NB4 (cell line): ENCODE data around the gene DMRTB1.

Experiments used
- MYC ChIP-seq: IDR thresholded peaks from 2 replicates; pipeline ENCODE4 v1.6.1; 2011; ENCODE audit warnings: low read depth, low read length
- POLR2A ChIP-seq: IDR thresholded peaks from 2 replicates; pipeline ENCODE4 v1.6.1; 2011; ENCODE audit warnings: mild to moderate bottlenecking; ENCODE audit not compliant: insufficient read length; ENCODE audit errors: extremely low read depth
- TF ChIP-seq, protein P1 (sequence below): IDR thresholded peaks from one replicate; pipeline ENCODE4 v1.5.1; 2012; ENCODE audit warnings: low read depth, low read length

DNA sequence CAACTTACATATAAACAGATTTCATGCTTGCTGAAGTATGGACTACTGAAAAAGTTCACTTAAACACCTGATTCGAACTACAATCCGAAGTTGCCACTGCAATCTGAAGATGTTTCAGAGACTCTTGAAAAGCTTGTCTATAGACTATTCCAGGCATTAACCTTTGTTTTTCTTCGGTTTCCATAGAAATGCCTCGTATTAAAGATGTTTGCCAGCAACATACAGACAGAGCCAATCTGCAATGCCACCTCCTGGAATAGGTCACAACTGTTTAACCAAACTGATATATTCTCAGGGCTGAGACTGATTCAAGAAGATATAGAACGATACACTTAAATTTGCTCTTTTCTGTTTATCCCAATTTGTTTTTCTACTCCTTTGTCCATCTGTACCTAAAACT lies 28.9 kb upstream of the DMRTB1 start:
- TF ChIP-seq POLR2A (no peak), MYC (no peak)
- TF ChIP-seq, protein P1, sequence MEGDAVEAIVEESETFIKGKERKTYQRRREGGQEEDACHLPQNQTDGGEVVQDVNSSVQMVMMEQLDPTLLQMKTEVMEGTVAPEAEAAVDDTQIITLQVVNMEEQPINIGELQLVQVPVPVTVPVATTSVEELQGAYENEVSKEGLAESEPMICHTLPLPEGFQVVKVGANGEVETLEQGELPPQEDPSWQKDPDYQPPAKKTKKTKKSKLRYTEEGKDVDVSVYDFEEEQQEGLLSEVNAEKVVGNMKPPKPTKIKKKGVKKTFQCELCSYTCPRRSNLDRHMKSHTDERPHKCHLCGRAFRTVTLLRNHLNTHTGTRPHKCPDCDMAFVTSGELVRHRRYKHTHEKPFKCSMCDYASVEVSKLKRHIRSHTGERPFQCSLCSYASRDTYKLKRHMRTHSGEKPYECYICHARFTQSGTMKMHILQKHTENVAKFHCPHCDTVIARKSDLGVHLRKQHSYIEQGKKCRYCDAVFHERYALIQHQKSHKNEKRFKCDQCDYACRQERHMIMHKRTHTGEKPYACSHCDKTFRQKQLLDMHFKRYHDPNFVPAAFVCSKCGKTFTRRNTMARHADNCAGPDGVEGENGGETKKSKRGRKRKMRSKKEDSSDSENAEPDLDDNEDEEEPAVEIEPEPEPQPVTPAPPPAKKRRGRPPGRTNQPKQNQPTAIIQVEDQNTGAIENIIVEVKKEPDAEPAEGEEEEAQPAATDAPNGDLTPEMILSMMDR = no peak
